ENCODE results near the gene SLC25A18.

DNA sequence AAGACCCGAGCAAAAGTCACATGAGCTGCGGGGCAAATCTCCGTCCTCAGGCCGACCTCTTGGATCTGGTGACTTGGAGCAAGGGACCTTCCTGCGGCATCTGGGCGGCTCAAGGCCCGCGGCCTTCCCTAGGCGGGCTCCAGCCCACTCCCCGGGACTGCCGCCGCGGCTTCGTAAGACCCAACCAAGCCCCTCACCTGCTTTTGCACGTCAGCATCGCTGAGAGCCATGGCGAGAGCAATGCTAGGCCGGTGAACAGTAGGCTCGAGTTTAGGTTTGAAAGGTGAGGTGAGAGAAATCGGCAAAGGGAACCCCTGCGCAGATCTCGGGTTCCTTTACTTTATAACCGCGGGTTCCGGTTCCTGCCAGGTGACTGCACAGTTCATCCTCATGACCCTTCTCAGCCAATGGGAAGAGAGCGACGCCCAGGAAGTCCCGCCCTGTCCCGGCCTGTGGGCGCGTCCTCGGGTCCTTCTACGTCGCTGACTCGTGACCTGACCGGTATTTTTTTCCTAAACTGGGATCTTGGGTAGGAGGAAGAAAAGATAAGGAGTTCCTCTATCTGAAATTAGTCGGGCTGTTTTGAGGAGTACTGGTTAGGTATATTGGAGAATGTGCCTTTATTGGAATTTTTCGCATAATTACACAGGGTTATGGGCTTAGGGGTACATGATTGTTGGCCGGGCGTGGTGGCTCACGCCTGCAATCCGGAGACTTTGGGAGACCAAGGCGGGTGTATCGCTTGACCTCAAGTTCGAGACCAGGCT, 65.3 kb downstream of the SLC25A18 start, which contains the start of gene ATP6V1E1:
- TF ChIP-seq, protein P1, sequence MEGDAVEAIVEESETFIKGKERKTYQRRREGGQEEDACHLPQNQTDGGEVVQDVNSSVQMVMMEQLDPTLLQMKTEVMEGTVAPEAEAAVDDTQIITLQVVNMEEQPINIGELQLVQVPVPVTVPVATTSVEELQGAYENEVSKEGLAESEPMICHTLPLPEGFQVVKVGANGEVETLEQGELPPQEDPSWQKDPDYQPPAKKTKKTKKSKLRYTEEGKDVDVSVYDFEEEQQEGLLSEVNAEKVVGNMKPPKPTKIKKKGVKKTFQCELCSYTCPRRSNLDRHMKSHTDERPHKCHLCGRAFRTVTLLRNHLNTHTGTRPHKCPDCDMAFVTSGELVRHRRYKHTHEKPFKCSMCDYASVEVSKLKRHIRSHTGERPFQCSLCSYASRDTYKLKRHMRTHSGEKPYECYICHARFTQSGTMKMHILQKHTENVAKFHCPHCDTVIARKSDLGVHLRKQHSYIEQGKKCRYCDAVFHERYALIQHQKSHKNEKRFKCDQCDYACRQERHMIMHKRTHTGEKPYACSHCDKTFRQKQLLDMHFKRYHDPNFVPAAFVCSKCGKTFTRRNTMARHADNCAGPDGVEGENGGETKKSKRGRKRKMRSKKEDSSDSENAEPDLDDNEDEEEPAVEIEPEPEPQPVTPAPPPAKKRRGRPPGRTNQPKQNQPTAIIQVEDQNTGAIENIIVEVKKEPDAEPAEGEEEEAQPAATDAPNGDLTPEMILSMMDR (optimal IDR thresholded peaks at IDR 0.05 in 1 of 3, IDR thresholded peaks at IDR 0.05 in 1 of 3, conservative IDR thresholded peaks at IDR 0.05 in 1 of 3; ENCODE audit: extremely low read depth in 1 of 3, insufficient read depth in 2 of 3, low read length in 3 of 3): no peak
- TF ChIP-seq EZH2 (IDR thresholded peaks at IDR 0.05; ENCODE audit: low read length): no peak
